NCI-H2196 (cell line): ENCODE data around the gene MX1.
A peak's percentile ranks its signal among the peaks of the same experiment; 100 is the strongest.

ENCODE experiments used
- DNase-seq: peaks from one replicate; lab custom pipeline; 2025; ENCODE audit not compliant: unreplicated experiment; lab: John Stamatoyannopoulos, UW

Gene MX1

GRCh38 chr21:41459884-41460534 is 34.0 kb downstream of the MX1 start:
- DNase-seq, result no peak

- DNase-seq, result peak; percentile 51
Observed at GRCh38 chr21:41460578-41461527, 34.8 kb downstream of the MX1 start.

GRCh38 chr21:41465176-41465781 is 39.2 kb downstream of the MX1 start:
- DNase-seq, result no peak

- DNase-seq, result no peak
Observed at GRCh38 chr21:41466024-41466820, 40.2 kb downstream of the MX1 start.

- no peak for DNase-seq
Observed at GRCh38 chr21:41470054-41470453, 44.0 kb downstream of the MX1 start.

- DNase-seq, result no peak
Observed at GRCh38 chr21:41472753-41473548, 46.9 kb downstream of the MX1 start.

- no peak for DNase-seq
Observed at GRCh38 chr21:41475714-41476420, 49.8 kb downstream of the MX1 start.

- peak; percentile 68 for DNase-seq
Observed at GRCh38 chr21:41477641-41478318, 51.7 kb downstream of the MX1 start.

GRCh38 chr21:41478319-41479177 is 52.5 kb downstream of the MX1 start:
- DNase-seq, result no peak

- no peak for DNase-seq
Observed at GRCh38 chr21:41479686-41480085, 53.6 kb downstream of the MX1 start.

GRCh38 chr21:41480086-41480690 is 54.1 kb downstream of the MX1 start:
- DNase-seq, result no peak

GRCh38 chr21:41481191-41481590 is 55.2 kb downstream of the MX1 start:
- no peak for DNase-seq

- DNase-seq, result no peak
Observed at GRCh38 chr21:41482301-41482700, 56.3 kb downstream of the MX1 start.

- no peak for DNase-seq
Observed at GRCh38 chr21:41482980-41483379, 56.9 kb downstream of the MX1 start.

GRCh38 chr21:41483415-41483814 is 57.4 kb downstream of the MX1 start:
- DNase-seq, result no peak

GRCh38 chr21:41483973-41484372 is 57.9 kb downstream of the MX1 start:
- no peak for DNase-seq

- DNase-seq, result no peak
Observed at GRCh38 chr21:41487082-41487481, 61.0 kb downstream of the MX1 start.

GRCh38 chr21:41488080-41488479 is 62.0 kb downstream of the MX1 start:
- DNase-seq, result no peak
